RWPE2 (cell line): Measurements from ENCODE around the gene CCKAR.

Source experiments
- ATAC-seq: fragments of 200-7000 bp; cut with Tn5 transposase; 3 replicates; pipeline ENCODE4 v1.9.1; 2021; ENCODE audit warnings: low read depth
- DNase-seq: peaks from one replicate; pipeline ENCODE4 v3.0.0-alpha.2; 2020; ENCODE audit warnings: low spot score
- H3K27ac ChIP-seq: fragments of 450-650 bp; 2 replicates; pipeline ENCODE4 v1.5.1; 2017; ENCODE audit warnings: mild to moderate bottlenecking; ENCODE audit not compliant: poor library complexity, severe bottlenecking
- H3K27me3 ChIP-seq: fragments of 250-450 bp; sonication (Bioruptor Pico); 2 replicates; pipeline ENCODE4 v1.5.1; 2021; ENCODE audit warnings: mild to moderate bottlenecking, moderate library complexity; ENCODE audit not compliant: insufficient read depth, poor library complexity, severe bottlenecking
- H3K36me3 ChIP-seq: fragments of 250-450 bp; sonication (Bioruptor Pico); 2 replicates; pipeline ENCODE4 v1.5.1; 2020; ENCODE audit warnings: low read depth, mild to moderate bottlenecking, moderate library complexity
- H3K4me1 ChIP-seq: fragments of 250-450 bp; sonication (Bioruptor Pico); 2 replicates; pipeline ENCODE4 v1.5.1; 2021; ENCODE audit warnings: mild to moderate bottlenecking, moderate library complexity; ENCODE audit not compliant: insufficient read depth, poor library complexity, severe bottlenecking
- H3K4me3 ChIP-seq: fragments of 250-450 bp; sonication (Bioruptor Pico); 2 replicates; pipeline ENCODE4 v1.5.1; 2021; ENCODE audit warnings: mild to moderate bottlenecking, moderate library complexity; ENCODE audit not compliant: severe bottlenecking
- H3K9me3 ChIP-seq: fragments of 250-450 bp; sonication (Bioruptor Pico); 2 replicates; pipeline ENCODE4 v1.5.1; 2021; ENCODE audit warnings: mild to moderate bottlenecking, moderate library complexity; ENCODE audit not compliant: severe bottlenecking
- TF ChIP-seq, protein P1 (sequence below): fragments of 450-650 bp; IDR thresholded peaks from one replicate; pipeline ENCODE4 v1.5.1; 2017; ENCODE audit warnings: mild to moderate bottlenecking, moderate library complexity; ENCODE audit not compliant: poor library complexity, severe bottlenecking

The CCKAR gene

DNA sequence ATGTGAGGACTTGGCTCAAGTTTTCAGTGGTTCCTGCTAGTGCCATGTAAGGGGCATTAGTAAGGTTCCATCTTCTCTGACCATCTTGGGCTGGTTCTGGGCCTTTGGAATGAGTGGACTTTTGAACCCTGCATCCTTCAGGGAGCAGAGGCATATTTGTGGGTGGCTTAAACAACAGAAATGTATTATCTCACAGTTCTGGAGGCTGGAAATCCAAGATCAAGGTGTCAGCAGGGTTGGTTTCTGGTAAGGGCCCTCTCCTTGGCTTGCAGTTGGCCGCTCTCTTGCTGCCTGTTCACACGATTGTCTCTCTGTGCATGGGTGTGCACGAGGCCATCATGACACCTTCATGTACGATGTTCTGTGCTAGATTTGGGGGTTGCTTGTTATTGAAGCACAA, 21.3 kb downstream of the CCKAR start:
- H3K36me3 ChIP-seq, result no peaks in the 10 kb centered on the region
- no peak for DNase-seq
- no peak overlapping the region for H3K4me3 ChIP-seq
- no peaks in the 10 kb centered on the region for H3K27me3 ChIP-seq
- no peak overlapping the region for H3K27ac ChIP-seq
- TF ChIP-seq, protein P1, sequence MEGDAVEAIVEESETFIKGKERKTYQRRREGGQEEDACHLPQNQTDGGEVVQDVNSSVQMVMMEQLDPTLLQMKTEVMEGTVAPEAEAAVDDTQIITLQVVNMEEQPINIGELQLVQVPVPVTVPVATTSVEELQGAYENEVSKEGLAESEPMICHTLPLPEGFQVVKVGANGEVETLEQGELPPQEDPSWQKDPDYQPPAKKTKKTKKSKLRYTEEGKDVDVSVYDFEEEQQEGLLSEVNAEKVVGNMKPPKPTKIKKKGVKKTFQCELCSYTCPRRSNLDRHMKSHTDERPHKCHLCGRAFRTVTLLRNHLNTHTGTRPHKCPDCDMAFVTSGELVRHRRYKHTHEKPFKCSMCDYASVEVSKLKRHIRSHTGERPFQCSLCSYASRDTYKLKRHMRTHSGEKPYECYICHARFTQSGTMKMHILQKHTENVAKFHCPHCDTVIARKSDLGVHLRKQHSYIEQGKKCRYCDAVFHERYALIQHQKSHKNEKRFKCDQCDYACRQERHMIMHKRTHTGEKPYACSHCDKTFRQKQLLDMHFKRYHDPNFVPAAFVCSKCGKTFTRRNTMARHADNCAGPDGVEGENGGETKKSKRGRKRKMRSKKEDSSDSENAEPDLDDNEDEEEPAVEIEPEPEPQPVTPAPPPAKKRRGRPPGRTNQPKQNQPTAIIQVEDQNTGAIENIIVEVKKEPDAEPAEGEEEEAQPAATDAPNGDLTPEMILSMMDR, result no peak
- ATAC-seq, result no peak
- H3K9me3 ChIP-seq, result no peaks in the 10 kb centered on the region
- no peaks in the 10 kb centered on the region for H3K4me1 ChIP-seq

DNA sequence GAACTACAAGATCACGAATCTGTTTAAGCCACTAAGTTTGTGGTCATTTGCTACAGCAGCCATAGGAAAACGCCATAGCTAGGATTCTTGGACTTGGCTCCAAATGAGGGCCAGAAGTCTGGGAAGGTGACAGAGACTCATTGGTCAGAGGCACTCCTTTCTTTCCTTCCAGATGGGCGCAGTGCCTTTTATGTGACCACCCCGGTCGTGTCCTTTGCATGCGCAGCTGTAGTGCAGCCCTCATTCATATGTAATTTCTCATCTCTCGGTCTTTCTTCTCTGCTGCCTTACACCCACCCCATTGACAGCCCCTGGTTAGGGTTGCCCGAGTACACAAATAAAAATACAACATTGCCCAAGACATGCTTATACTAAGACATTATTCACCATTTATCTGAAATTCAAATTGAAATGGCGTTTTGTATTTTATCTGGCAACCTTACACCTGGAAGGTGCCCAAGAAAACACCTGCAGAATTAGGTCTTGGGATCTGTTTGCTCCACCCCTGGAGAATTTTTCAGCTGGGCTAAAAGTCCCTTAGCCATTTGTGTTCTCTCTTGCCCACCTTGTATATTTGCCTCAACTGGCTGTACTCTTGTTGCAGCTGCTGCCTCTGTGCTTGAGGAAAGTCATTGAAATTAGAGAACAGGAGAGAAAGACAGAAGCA, 21.9 kb downstream of the CCKAR start:
- no peak overlapping the region for H3K27ac ChIP-seq
- no peaks in the 10 kb centered on the region for H3K4me1 ChIP-seq
- no peaks in the 10 kb centered on the region for H3K36me3 ChIP-seq
- H3K27me3 ChIP-seq, result no peaks in the 10 kb centered on the region
- H3K9me3 ChIP-seq, result no peaks in the 10 kb centered on the region
- no peak overlapping the region for H3K4me3 ChIP-seq
- TF ChIP-seq, protein P1, result no peak
- ATAC-seq, result no peak
- DNase-seq, result no peak

DNA sequence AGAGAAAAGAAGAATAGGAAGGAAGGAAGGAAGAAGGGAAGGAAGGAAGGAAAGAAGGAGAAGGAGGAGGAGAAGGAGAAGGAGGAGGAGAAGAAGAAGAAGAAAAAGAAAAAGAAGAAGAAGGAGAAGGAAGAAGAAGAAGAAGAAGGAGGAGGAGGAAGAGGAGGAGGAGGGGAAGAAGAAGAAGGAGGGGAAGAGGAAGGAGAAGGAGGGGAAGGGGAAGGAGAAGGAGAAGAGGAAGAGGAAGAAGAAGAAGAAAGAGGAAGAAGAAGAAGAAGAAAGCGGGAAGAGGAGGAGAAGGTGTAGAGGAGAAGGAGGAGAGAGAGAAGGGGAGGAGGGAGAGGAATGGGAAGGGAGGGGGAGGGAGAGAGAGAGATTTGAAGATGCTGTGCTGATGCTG, 22.6 kb downstream of the CCKAR start:
- Histone ChIP-seq H3K36me3 (no peaks in the 10 kb centered on the region), H3K27me3 (no peaks in the 10 kb centered on the region), H3K4me1 (no peaks in the 10 kb centered on the region), H3K9me3 (no peaks in the 10 kb centered on the region), H3K27ac (no peak overlapping the region), H3K4me3 (no peak overlapping the region)
- ATAC-seq (no peak), DNase-seq (no peak)
- TF ChIP-seq, protein P1, result no peak

DNA sequence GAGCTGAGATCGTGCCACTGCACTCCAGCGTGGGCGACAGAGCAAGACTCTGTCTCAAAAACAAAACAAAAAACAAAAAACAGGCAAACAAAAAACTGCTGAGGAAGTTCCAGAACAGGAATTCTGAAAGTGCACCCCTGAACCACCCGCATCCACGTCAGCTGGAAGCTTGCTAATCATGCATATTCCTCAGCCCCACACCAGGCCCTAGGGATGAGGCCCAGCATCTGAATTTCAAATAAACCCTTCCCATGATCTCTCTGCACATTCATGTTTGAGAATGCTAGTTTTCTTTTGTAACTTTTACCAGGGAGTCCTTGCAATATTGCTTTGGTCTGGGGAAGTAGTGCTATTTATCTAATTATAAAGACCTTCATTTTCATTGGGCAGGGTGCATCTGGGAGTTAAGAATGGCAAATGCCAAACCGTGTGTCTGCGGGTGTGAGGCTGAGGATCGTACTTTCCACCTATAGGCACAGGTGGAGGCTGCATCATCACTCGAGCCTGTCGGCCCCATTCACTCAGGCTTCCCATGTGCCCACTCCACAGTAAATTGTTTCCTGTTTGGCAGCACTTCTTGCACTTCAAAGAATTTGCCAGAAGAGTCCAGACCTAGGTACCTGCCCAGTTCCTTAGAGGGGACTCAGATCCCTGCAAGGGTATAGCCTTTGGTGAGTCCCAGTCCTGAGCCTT, 23.6 kb downstream of the CCKAR start:
- Histone ChIP-seq H3K27me3 (no peaks in the 10 kb centered on the region), H3K27ac (no peak overlapping the region), H3K9me3 (no peaks in the 10 kb centered on the region), H3K36me3 (no peaks in the 10 kb centered on the region), H3K4me1 (no peaks in the 10 kb centered on the region), H3K4me3 (no peak overlapping the region)
- ATAC-seq (no peak), DNase-seq (no peak)
- TF ChIP-seq, protein P1, result no peak
